HG03196 (cell line): ENCODE measurements around the gene RNF187.
A peak's percentile ranks its signal among the peaks of the same experiment; 100 is the strongest.
"Not testable (repeated sequence)": the region's sequence is repeated elsewhere in the genome, so short reads cannot be mapped to it uniquely, and the experiment has no call there.

Experiments
- ATAC-seq: cut with Tn5 transposase; IDR thresholded peaks from one replicate; pipeline ENCODE4 v1.9.1; 2021; ENCODE audit not compliant: unreplicated experiment

Gene RNF187

GRCh38 chr1:228459091-228459993 lies 27.8 kb upstream of the RNF187 start:
- ATAC-seq, result no peak

- ATAC-seq, result no peak
Measured at GRCh38 chr1:228460821-228461220, 26.4 kb upstream of the RNF187 start.

- ATAC-seq, result no peak
Measured at GRCh38 chr1:228462560-228462959, 24.6 kb upstream of the RNF187 start.

DNA sequence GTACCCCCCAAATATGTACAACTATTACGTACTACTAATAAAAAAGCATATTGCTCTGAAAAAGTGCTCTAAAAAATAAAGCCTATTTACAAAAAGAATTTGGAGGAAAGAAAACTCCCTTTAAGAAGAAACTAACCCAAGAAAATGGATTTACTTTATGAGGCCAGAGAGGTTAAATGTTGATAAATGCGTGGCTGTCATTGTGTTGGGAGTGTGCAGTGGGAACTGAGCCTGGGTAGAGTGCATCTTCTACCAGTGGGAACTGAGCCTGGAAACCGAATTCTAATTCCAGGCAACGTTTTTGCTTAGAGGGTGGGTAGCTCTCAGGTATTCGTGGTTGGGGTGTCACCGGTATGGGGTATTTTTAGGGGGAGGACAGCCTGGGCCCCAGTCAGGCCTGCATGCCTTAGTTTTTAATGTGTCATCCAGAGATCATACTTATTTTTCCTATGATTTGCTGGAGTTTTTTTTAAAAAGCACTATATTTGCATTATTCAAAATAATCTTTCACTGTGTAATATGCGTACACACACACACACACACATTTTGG lies 24.1 kb upstream of the RNF187 start:
- ATAC-seq, result no peak

DNA sequence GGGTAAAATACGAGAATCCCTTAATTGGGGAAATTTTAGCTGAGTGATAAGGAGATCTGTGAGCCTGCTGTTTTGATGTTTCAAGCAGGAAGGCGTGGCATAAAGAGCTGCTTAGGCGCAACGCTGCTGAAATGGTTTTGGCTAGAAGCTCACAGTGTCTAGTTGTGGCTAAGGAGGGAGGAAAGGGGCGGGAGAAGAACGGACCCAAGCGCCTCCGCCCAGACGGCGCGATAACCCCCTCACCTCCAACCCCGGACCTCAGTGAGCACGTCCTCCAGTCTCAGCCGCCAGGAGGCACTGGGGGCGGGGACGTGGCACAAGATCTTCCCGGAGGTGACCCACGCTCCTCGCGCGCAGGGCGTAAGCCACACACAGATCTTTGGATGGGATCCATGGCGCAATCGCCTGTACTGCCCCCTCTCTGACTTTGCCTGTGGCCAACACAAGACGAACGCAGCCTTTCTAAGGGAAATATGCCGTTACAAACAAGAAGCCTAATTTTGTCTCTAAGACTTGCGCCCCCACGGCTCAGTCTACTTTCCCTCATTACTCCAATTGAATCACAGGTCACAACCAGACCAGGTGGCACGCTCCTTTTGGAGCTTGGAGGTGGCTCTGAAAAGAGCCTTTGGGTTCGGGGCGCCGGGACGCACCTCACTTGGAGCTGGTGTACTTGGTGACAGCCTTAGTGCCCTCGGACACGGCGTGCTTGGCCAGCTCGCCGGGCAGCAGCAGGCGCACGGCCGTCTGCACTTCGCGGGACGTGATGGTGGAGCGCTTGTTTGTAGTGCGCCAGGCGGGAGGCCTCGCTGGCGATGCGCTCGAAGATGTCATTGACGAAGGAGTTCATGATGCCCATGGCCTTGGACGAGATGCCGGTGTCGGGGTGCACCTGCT lies 23.4 kb upstream of the RNF187 start:
- ATAC-seq, result peak; percentile 57

- ATAC-seq, result peak; percentile 78
Measured at GRCh38 chr1:228464487-228464983, 22.6 kb upstream of the RNF187 start.

DNA sequence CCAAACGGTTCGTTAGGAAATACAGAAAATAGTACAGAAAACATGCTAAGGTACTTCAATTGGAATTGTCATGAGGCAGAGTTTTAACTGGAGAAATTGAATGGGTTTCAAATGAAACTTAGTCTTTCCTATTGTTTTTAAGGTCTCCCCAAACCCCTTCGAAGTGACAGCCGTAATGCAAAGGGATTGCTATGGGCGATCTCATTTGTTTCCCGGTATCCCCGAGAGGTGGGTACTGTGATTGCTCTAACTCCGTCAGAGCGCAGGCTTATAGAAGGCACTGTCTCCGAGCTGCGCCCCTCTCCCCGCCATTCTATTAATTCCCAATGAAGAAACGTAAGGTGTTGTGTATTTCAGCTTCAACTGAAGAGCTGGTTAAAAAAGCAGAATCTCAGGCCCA lies 22.0 kb upstream of the RNF187 start:
- no peak for ATAC-seq

GRCh38 chr1:228465571-228466146 lies 21.5 kb upstream of the RNF187 start:
- ATAC-seq, result no peak

DNA sequence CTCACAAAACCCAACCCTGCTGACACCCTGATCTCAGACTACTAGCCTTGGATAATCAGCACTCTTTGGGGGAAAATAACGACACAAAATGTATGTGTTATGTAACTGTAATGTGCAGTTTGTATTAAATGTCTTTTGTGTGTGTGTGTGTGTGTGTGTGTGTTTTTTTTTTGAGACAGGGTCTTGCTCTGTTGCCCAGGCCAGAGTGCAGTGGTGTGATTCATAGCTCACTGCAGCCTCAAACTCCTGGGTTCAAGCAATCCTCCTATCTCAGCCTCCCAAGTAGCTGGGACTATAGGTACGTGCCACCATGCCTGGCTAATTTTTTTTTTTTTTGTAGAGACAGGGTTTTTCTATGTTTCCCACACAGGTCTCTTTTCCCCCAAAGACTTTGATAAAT lies 19.0 kb upstream of the RNF187 start:
- not testable (repeated sequence) for ATAC-seq

- no peak for ATAC-seq
Measured at GRCh38 chr1:228469413-228470162, 17.6 kb upstream of the RNF187 start.

DNA sequence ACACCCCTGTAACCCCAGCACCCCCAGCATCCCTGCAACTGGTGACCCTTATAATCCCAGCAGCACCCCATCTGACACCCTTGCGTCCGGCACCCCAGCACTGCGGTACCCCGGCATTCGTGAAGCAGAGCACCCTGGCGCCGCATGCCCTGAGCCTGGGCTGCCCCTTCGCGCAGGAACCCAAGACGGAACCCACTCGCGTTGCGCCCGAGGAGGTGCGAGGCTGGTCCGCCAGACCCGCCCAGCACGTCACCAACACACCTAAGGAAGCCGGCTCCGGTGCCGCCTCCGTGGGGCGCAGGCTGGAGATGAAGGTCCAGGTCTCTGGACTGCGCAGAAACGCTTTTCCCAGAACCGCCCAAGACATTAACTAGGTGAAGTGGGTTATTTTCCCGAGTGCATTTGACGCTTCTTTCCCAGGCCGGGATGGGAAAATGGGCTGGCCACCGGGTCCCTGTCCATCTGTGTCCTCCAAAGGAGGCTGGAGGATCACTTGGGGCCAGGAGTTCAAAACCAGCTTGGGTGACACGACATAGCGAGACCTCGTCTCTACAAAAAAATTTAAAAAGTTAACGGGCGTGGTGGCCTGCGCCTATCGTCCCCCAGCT lies 15.9 kb upstream of the RNF187 start:
- no peak for ATAC-seq

- ATAC-seq, result no peak
Measured at GRCh38 chr1:228471762-228472398, 15.3 kb upstream of the RNF187 start.

- ATAC-seq, result no peak
Measured at GRCh38 chr1:228472655-228473054, 14.5 kb upstream of the RNF187 start.

DNA sequence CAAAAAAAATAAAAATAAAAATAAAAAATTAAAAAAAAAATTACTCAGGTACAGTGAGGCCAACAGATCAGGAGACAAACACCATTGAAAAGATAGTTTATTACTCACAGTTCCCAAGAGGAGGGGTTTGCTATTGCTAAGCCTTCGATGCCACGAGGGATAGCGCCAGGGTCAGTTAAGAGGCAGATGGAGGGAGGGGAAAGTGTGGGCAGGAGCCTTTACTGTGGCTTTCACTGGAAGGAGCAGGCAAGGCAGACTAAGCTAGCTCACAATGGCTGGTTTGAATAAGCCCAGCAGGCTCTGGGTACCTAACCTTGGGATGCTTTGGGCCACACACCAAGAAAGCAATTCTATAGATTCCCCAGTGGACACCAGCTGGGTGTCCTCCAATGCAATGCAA lies 12.7 kb upstream of the RNF187 start:
- ATAC-seq, result no peak

GRCh38 chr1:228475812-228476211 lies 11.4 kb upstream of the RNF187 start:
- ATAC-seq, result no peak

DNA sequence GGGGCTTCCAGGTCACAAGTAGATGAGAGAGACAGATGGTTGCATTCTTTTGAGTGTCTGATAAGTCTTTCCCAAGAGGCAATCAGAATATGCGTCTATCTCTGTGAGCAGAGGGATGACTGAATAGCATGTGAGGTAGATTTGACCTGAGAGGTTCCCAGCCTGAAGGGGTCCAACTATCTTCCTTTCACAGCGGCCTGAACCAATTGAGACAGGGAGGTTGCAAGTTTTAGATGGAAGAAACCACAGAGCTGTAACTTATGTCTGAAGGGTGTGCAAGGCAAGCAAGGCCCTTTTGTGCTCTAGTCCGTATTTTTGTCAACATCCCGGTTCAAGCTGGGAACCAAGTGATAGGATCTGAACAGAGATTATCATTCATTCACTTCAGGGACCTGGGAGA lies 9.9 kb upstream of the RNF187 start:
- no peak for ATAC-seq

DNA sequence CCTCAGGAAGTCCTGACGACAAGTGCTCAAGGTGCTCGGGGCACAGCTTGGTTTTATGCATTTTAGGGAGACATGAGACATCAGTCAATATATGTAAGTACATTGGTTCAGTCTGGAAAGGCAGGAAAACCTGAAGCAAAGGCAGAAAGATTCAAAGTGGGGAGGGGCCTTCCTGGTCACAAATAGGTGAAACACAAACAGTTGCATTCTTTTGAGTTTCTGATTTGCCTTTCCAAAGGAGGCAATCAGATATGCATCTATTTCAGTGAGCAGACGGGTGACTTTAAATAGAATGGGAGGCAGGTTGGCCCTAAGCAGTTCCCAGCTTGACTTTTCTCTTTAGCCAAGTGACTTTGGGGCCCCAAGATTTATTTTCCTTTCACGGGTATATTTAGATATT lies 8.9 kb upstream of the RNF187 start:
- ATAC-seq, result no peak

GRCh38 chr1:228478912-228479711 lies 8.1 kb upstream of the RNF187 start:
- ATAC-seq, result no peak

DNA sequence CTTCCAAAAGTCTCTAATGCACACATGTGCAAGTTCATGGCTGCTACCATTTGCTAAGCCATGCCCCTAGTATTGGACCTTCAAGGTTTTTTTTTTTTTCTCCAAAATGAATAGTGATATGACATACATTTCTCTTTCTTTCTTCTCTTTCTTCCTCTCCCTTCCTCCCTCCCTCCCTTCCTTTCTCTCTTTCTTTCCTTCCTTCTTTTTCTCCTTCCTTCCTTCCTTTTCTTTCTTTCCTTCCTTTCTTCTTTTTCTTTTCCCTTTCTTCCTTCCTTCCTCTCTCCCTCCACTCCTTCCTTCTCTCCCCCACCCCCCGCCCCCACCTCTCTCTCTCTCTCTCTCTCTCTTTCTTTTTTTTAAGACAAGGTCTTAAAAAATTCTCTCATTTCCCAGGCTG lies 3.4 kb upstream of the RNF187 start:
- ATAC-seq, result no peak
